HG03432 (cell line): Measurements from ENCODE around the gene UNKL.

Experiments used
- ATAC-seq: cut with Tn5 transposase; IDR thresholded peaks from one replicate; pipeline ENCODE4 v1.9.1; 2021; ENCODE audit warnings: mild to moderate bottlenecking, moderate library complexity; ENCODE audit not compliant: unreplicated experiment

UNKL gene

DNA sequence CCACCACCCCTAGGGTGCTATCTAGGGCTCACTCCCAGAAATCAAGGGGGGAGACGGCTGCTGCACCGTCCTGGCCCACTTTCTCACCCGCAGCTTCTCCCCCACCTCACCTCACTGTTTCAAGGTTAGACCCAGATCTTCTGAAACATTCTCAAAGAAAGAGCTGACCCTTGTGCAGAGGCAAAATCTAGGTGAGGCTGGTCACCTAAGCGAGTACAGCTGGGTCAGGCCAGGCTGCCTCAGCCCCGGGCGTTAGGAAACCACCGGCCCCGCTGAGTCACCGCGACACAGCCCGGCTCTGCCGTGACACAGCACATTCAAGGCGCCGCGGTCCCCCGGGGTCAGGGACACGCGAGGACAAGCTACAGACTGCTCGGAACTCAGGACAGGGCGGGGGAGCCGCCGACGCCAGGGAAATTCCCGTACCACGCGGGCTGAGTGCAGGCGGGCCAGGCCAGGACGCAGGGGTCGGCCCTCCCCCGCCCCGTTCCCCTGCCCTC is 35.6 kb downstream of the UNKL start:
- ATAC-seq: peak; percentile 45

DNA sequence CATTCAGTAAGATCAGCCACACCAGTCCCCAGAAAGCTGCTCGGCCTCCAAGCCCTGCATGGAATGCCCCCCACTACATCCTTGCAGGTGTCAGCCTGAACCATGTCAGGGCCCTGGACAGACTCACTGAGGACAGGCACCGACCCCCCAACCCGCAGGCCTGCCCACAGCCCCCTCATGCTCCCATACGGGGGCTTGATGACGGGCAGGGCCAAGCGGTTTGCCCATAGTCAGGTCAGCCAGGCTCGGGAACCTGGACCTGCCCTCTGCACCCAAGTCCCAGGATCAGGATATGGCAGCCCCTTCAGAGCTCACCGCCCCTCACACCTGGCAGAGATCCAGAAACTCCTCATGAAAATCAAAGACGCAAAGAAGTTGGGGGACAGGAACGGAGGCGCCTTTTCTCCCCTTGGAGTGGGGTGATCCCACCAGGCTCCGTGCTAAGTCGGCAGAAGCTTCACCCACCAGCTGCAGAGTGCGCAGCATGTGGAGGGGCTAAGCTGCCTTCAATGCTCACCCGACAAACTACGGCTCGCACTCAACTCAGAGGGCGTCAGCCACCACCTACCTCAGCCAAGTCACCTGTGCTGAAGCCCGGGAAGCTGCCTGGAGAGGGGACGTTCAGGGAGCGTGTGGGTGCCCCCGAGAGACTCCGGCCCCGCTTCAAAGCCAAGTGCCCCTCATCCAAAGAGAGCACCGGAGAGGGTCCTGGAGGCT is 36.3 kb downstream of the UNKL start:
- ATAC-seq: no peak

DNA sequence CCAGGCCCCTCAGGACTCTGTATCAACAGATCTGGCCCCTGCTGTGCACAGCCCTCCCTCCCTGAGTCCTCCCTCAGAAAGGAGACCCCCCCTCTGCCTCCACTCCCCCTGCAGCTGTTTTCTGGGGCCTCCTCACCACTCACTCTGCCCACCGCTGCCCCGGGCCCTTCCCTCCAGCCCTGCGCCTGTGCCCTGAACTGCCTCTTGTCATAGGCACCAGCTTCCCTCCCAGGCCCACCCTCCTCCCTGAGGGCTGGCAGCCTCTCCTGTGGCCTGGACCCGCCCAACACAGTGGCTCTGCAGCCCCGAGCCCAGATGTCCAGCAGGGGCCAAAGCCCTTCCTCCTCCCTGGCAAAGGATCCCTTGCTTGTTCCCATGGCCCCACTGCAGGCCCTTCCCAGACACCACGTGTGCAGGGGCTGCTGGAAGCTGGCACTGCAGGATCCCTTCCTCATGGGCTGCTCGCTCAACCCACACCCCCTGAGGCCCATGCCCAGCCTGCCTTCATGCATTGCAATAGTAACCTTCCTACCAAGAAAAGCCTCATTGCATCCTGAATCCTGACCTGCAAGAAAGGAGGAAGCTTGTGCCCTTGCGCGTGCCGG is 37.0 kb downstream of the UNKL start:
- ATAC-seq: no peak

GRCh38 chr16:1375741-1376410 is 38.6 kb downstream of the UNKL start:
- ATAC-seq: no peak

- no peak for ATAC-seq
Observed at GRCh38 chr16:1375298-1375640, 39.2 kb downstream of the UNKL start.

DNA sequence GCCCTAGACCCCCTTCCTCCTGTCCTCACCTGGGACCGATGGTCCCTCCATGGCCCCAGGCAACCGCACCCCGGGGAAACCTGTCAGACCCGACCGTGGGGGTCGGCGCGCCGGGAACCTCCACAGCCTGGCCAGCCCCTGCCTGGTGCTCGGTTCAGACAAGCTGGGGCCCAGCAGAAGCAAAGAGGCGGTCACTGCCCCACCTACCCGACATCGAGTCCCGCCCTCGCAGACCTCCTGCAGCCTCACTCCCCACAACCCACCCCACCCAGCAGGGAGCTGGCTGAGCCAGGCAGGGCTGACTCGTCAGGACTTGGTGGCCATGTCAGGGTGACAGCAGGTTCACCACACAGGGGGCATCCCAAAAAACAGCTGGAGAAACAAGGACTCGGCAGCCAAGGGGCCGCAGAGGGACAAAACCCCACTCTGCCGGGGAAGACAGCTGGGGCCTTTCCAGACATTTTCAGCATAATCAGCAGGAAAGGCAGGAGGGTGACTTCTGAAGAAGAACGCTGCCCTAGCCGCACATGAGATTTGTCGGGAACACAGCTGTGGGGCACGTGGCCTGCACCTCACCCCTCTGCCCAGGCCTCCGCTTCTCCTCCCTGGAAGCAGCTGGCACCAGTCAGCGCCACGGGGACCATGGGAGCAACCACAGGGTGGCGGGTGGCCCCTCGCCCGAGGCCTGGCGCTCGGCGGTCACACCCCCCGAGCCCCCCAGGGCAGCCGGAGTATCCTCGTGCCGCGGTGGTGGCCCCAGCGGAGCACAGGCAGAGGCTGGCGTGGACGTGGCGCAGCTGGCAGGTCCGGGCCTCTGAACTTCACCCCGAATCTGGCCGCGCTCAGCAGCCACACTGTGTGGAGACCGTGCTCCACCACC is 39.8 kb downstream of the UNKL start:
- ATAC-seq: no peak

GRCh38 chr16:1372292-1372950 is 42.1 kb downstream of the UNKL start:
- no peak for ATAC-seq

GRCh38 chr16:1371054-1371978 is 43.2 kb downstream of the UNKL start:
- no peak for ATAC-seq

- ATAC-seq: no peak
Observed at GRCh38 chr16:1367486-1368174, 46.9 kb downstream of the UNKL start.

- ATAC-seq: no peak
Observed at GRCh38 chr16:1366712-1367299, 47.7 kb downstream of the UNKL start.

- ATAC-seq: no peak
Observed at GRCh38 chr16:1366060-1366711, 48.3 kb downstream of the UNKL start.

DNA sequence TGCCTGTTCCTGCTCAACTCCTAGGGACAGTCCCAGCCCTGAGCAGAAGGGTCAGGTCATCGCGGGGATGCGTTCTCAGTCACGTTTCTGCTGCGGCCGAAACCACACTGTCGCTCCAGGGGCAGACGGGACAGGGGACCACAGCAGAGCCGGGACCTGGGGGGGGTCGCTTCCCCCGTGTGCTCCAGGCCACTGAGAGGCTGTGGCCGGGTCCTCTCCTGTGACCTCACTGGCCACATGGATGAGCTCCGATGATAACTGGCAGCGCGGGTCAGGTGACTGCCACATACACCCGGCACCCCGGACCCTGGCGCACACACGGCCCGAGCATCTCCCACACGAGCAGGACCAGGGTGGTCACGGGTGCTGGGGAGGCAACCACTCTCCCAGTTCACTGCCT is 50.0 kb downstream of the UNKL start:
- no peak for ATAC-seq

DNA sequence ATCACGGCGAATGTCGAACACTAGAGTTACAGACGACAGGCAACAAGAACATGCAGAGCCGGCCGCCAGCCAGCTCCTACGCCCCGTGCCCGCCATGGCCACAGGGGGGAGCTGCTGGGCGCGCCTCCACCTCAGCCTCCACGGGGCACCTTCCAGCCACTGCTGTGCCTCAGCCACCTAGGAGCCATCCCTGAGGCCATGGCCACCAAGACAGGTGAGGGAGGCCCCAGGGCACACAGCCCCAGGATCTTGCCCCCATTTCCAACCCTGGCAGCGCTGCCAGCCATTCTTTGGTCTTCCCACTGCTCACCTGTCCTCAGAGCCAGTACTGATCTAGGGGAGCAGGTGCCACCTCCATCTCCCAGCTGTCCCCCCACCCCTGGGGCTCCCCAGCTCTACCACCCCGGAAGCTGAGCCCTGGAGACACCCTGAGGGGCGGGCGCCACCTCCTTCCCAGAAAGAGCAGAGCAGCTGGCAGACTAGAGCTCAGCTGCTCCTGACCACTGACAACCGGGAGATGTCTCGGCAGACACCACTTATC is 50.9 kb downstream of the UNKL start:
- no peak for ATAC-seq

DNA sequence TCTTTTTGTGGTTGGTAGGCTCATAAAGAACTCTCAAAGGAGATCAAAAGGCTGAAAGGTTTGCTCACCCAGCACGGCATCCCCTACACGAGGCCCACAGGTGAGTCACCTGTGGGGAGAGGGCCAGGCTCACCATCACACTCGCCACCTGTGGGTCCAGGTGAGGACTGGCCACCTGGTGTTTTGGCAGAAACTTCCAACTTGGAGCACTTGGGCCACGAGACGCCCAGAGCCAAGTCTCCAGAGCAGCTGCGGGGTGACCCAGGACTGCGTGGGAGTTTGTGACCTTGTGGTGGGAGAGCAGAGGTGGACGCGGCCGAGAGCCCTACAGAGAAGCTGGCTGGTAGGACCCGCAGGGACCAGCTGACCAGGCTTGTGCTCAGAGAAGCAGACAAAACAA is 51.7 kb downstream of the UNKL start:
- ATAC-seq: no peak

DNA sequence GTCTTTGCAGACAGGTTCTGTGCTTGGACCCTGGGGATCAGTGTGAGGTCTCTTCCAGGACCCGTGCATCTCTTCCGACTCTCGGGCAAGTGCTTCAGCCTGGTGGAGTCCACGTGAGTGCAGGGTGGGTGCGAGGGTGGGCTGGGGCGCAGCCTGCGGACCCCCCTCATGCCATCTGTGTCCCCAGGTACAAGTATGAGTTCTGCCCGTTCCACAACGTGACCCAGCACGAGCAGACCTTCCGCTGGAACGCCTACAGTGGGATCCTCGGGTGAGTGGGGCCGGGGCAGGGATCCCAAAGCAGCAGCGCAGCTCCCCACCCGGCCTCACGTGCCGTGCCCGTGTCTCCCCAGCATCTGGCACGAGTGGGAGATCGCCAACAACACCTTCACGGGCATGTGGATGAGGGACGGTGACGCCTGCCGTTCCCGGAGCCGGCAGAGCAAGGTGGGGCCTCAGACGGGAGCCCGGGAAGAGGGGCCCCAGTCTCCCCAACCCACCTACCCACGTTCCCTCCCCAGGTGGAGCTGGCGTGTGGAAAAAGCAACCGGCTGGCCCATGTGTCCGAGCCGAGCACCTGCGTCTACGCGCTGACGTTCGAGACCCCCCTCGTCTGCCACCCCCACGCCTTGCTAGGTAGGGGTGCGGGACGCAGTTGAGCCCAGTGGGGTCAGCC is 52.7 kb downstream of the UNKL start:
- ATAC-seq: no peak

DNA sequence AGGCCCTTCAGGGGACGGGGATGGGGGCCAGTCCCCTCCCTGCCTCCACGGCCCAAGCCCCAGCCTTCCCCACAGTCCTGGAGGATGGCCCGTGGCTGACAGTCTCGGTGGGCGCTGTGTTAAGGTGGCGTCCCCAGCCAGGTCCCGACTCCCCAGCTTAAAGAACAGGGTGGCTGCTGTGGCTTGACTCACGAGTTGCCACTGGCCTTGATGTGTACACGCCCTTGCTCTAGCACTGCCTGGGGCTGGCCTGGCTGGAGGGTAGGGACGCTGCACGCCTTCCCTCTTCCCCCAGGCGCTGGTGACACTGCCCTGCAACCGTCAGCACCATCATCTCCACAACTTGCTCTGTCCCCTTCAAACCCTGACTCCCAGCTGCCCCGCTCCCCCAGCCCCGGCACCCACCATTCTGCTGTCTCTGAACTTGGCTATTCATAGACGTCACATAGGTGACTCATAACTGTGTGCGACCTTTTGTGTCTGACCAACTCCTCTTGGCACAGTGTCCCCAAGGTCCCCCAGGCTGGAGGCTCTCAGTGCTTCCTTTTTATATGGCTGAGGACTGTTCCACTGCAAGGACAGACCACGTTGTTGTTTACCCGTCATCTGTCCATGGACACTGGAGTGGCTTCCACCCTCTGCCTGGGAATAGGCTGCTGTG is 56.5 kb downstream of the UNKL start:
- no peak for ATAC-seq
